ENCODE measurements around the gene MFGE8. TPM values are rescaled to one million over a fixed set of nuclear protein-coding genes. Genes with fewer than 3 reads are reported as not detected.

The MFGE8 gene
- 331 to 388 TPM (median 342 TPM) in 5 replicates for total RNA-seq (2022; extraction: Qiagen RNA extraction; ENCODE audit: low read depth)

GRCh38 chr15:88913017-88913849, at the start of gene MFGE8:
TSS of gene MFGE8 (minus strand) at chr15:88913379. CDS start at chr15:88913319, 60 bp downstream.

GRCh38 chr15:88894819-88895767, 18.1 kb downstream of the MFGE8 start, which contains the start of gene HAPLN3:
TSS of gene HAPLN3 (minus strand) at chr15:88895544. CDS start at chr15:88887298, 8,246 bp downstream.

Other genes starting within 250 kb of the MFGE8 start
- 0.15 to 0.28 TPM (median 0.21 TPM) in 5 replicates for gene ACAN, start 109.9 kb downstream of the MFGE8 start, total RNA-seq (2022; extraction: Qiagen RNA extraction; ENCODE audit: low read depth)
- 36.7 to 43.9 TPM (median 40.0 TPM) in 5 replicates for gene HAPLN3, start 17.8 kb downstream of the MFGE8 start, total RNA-seq (2022; extraction: Qiagen RNA extraction; ENCODE audit: low read depth)
- gene ABHD2, start 175.1 kb upstream of the MFGE8 start, total RNA-seq (2022; extraction: Qiagen RNA extraction; ENCODE audit: low read depth), result 70.0 to 104 TPM (median 93.8 TPM) in 5 replicates

Data from A549 treated with DMSO at 1 μM for 4 hours (cell line).